Stimulated activated CD8-positive, alpha-beta memory T cell treated with anti-CD3 and anti-CD28 coated beads, Interleukin-4, amount 100 ng/mL, for 1 hour (primary cell): ENCODE measurements around the gene PSMD5.

Source experiments
- DNase-seq, 2 donors: peaks; one replicate each; pipeline ENCODE4 v3.0.0-alpha.2; 2020; ENCODE audit warnings: low read depth in 2 of 2, low spot score in 1 of 2

PSMD5 gene

GRCh38 chr9:120855827-120856670 lies 13.3 kb upstream of the PSMD5 start:
- no peak for DNase-seq

GRCh38 chr9:120854596-120855327 lies 12.0 kb upstream of the PSMD5 start:
- DNase-seq, result no peak

GRCh38 chr9:120853198-120853597 lies 10.5 kb upstream of the PSMD5 start:
- no peak for DNase-seq

- DNase-seq, result no peak
Observed at GRCh38 chr9:120852240-120853010, 9.7 kb upstream of the PSMD5 start.

- no peak for DNase-seq
Observed at GRCh38 chr9:120851449-120851848, 8.7 kb upstream of the PSMD5 start.

- DNase-seq, result no peak
Observed at GRCh38 chr9:120850315-120850714, 7.6 kb upstream of the PSMD5 start.

- DNase-seq, result no peak
Observed at GRCh38 chr9:120846906-120847305, 4.2 kb upstream of the PSMD5 start.

GRCh38 chr9:120846251-120846889 lies 3.6 kb upstream of the PSMD5 start:
- DNase-seq, result no peak

GRCh38 chr9:120845255-120845654 lies 2.5 kb upstream of the PSMD5 start:
- no peak for DNase-seq

- peak in 1 of 2 donors; percentile 6 for DNase-seq
Observed at GRCh38 chr9:120841930-120842684, 615 bp downstream of the PSMD5 start.

- no peak for DNase-seq
Observed at GRCh38 chr9:120839146-120839545, 3.6 kb downstream of the PSMD5 start.

GRCh38 chr9:120837921-120838320 lies 4.8 kb downstream of the PSMD5 start:
- no peak for DNase-seq

GRCh38 chr9:120833325-120833724 lies 9.4 kb downstream of the PSMD5 start:
- no peak for DNase-seq

- DNase-seq, result no peak
Observed at GRCh38 chr9:120832807-120833206, 9.9 kb downstream of the PSMD5 start.

- DNase-seq, result no peak
Observed at GRCh38 chr9:120830865-120831264, 11.9 kb downstream of the PSMD5 start.

- no peak for DNase-seq
Observed at GRCh38 chr9:120830151-120830550, 12.6 kb downstream of the PSMD5 start.

GRCh38 chr9:120829650-120830049 lies 13.1 kb downstream of the PSMD5 start:
- DNase-seq, result no peak

GRCh38 chr9:120820095-120820494 lies 22.6 kb downstream of the PSMD5 start:
- no peak for DNase-seq

GRCh38 chr9:120818595-120818994 lies 24.1 kb downstream of the PSMD5 start:
- DNase-seq, result no peak

GRCh38 chr9:120815075-120815474 lies 27.6 kb downstream of the PSMD5 start:
- DNase-seq, result no peak
